ENCODE data around the gene ROBO1. TPM values are rescaled to one million over a fixed set of nuclear protein-coding genes. Genes with fewer than 3 reads are reported as not detected.
A peak's percentile ranks its signal among the peaks of the same experiment; 100 is the strongest.

Gene ROBO1
- total and polyA plus RNA-seq, 4 donors, result 1.0 to 30.3 (median 3.9) TPM

DNA sequence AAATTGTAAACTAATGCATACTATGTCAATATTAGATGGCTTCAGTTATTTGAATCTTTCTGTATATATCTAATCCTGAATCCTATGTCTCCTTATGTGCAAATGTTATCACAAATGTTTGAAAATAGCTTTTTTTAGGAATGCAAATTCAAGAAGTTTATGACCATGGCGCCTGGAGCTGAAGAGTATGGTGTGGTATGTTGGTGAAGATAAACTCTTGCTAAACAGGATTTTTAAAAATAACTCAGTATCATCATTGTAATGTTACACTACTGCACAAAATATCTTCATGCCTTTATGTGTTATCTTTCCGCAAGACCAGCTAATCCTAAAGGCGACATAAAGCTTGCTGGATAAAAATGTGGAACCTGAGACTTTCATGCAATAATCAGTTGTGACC is 382.6 kb downstream of the ROBO1 start:
- no peaks in the 10 kb centered on the region for H3K4me1 ChIP-seq (ENCODE audit: control insufficient read depth in 4 of 4, insufficient read depth in 4 of 4, low read length in 3 of 4)
- H3K9me3 ChIP-seq (ENCODE audit: control insufficient read depth in 4 of 4, low read length in 3 of 4), result no peaks in the 10 kb centered on the region
- H3K27ac ChIP-seq (ENCODE audit: low read depth in 1 of 2, low read length in 2 of 2), result no peak overlapping the region
- TF ChIP-seq TAF1 (conservative IDR thresholded peaks at IDR 0.05) (no peak), REST (IDR thresholded peaks at IDR 0.05) (no peak)
- 88% methylated on average over 3 of the region's 3 CpGs for whole genome bisulfite sequencing
- H3K27me3 ChIP-seq (ENCODE audit: control insufficient read depth in 4 of 4, insufficient read depth in 4 of 4, low read length in 3 of 4), result no peaks in the 10 kb centered on the region
- no peaks in the 10 kb centered on the region for H3K36me3 ChIP-seq (ENCODE audit: control insufficient read depth in 4 of 4, insufficient read depth in 3 of 4, low read depth in 1 of 4, low read length in 3 of 4)
- no peak overlapping the region for H3K4me3 ChIP-seq (ENCODE audit: low read depth in 1 of 3, low read length in 3 of 3)
- H3K9ac ChIP-seq (ENCODE audit: low read depth in 1 of 2, low read length in 2 of 2), result no peak overlapping the region
- DNase-seq (ENCODE audit: low spot score), result no peak

DNA sequence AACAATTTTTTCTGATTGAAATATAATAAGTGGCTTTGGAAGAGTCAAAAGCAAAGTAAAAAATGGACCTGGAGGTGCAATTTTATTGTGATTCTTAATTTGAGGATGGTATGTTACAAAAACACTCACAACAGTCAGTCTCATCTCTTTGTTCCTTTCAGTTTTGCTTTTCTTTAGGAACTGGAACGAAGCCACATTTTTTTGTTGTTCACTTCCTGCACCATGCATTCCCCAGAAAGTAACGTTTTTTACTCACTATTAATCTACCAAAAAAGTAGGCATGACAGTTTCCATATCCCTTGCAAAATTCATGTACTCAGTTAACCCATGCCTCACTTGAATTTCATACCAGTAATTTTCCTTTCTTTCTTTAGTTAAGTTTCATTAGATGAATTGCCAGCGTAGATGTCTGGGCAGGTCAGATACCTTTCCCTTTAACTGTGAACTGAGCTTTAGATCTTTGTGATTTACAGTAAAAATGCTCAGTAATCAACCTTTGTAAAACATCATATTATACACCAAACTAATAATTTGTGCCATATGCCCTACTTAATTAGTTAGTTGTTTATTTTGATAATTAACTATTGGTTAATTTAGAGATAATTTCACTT is 384.3 kb downstream of the ROBO1 start:
- Histone ChIP-seq H3K27ac (ENCODE audit: low read depth in 1 of 2, low read length in 2 of 2) (no peak overlapping the region), H3K4me3 (ENCODE audit: low read depth in 1 of 3, low read length in 3 of 3) (peak overlapping the region; percentile 52 to 69 (median 67)), H3K9ac (ENCODE audit: low read depth in 1 of 2, low read length in 2 of 2) (no peak overlapping the region), H3K4me1 (ENCODE audit: control insufficient read depth in 4 of 4, insufficient read depth in 4 of 4, low read length in 3 of 4) (no peaks in the 10 kb centered on the region), H3K9me3 (ENCODE audit: control insufficient read depth in 4 of 4, low read length in 3 of 4) (no peaks in the 10 kb centered on the region), H3K27me3 (ENCODE audit: control insufficient read depth in 4 of 4, insufficient read depth in 4 of 4, low read length in 3 of 4) (no peaks in the 10 kb centered on the region), H3K36me3 (ENCODE audit: control insufficient read depth in 4 of 4, insufficient read depth in 3 of 4, low read depth in 1 of 4, low read length in 3 of 4) (no peaks in the 10 kb centered on the region)
- DNase-seq (ENCODE audit: low spot score), result no peak
- 10% methylated on average over 3 of the region's 3 CpGs for WGBS
- TF ChIP-seq ATF3 (IDR thresholded peaks at IDR 0.05) (no peak), FOXA2 (IDR thresholded peaks at IDR 0.05) (no peak), RAD21 (IDR thresholded peaks at IDR 0.05) (peak; percentile 11 to 34)

GRCh38 chr3:79380581-79380980 is 387.2 kb downstream of the ROBO1 start:
- no peak for DNase-seq (ENCODE audit: low spot score)
- no peak overlapping the region for H3K27ac ChIP-seq (ENCODE audit: low read depth in 1 of 2, low read length in 2 of 2)
- H3K4me3 ChIP-seq (ENCODE audit: low read depth in 1 of 3, low read length in 3 of 3), result no peak overlapping the region
- no peaks in the 10 kb centered on the region for H3K4me1 ChIP-seq (ENCODE audit: control insufficient read depth in 4 of 4, insufficient read depth in 4 of 4, low read length in 3 of 4)
- TF ChIP-seq YY1 (IDR thresholded peaks at IDR 0.05) (no peak), NR2F2 (IDR thresholded peaks at IDR 0.05) (no peak), JUND (IDR thresholded peaks at IDR 0.05) (no peak), HNF4G (IDR thresholded peaks at IDR 0.05) (no peak), SP1 (IDR thresholded peaks at IDR 0.05) (no peak), TAF1 (conservative IDR thresholded peaks at IDR 0.05) (no peak)
- TF ChIP-seq, protein P1, sequence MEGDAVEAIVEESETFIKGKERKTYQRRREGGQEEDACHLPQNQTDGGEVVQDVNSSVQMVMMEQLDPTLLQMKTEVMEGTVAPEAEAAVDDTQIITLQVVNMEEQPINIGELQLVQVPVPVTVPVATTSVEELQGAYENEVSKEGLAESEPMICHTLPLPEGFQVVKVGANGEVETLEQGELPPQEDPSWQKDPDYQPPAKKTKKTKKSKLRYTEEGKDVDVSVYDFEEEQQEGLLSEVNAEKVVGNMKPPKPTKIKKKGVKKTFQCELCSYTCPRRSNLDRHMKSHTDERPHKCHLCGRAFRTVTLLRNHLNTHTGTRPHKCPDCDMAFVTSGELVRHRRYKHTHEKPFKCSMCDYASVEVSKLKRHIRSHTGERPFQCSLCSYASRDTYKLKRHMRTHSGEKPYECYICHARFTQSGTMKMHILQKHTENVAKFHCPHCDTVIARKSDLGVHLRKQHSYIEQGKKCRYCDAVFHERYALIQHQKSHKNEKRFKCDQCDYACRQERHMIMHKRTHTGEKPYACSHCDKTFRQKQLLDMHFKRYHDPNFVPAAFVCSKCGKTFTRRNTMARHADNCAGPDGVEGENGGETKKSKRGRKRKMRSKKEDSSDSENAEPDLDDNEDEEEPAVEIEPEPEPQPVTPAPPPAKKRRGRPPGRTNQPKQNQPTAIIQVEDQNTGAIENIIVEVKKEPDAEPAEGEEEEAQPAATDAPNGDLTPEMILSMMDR (IDR thresholded peaks at IDR 0.05; ENCODE audit: low read depth, low read length, missing input control), result no peak
- H3K9me3 ChIP-seq (ENCODE audit: control insufficient read depth in 4 of 4, low read length in 3 of 4), result no peaks in the 10 kb centered on the region
- H3K36me3 ChIP-seq (ENCODE audit: control insufficient read depth in 4 of 4, insufficient read depth in 3 of 4, low read depth in 1 of 4, low read length in 3 of 4), result no peaks in the 10 kb centered on the region
- H3K9ac ChIP-seq (ENCODE audit: low read depth in 1 of 2, low read length in 2 of 2), result no peak overlapping the region
- 74% methylated on average over 4 of the region's 4 CpGs for WGBS
- H3K27me3 ChIP-seq (ENCODE audit: control insufficient read depth in 4 of 4, insufficient read depth in 4 of 4, low read length in 3 of 4), result no peaks in the 10 kb centered on the region
